Measurements from ENCODE around the gene XPR1.

XPR1 gene

GRCh38 chr1:180601512-180601911, 30.3 kb upstream of the XPR1 start:
- Histone ChIP-seq H3K36me3 (no peaks in the 10 kb centered on the region), H3K27ac (no peak overlapping the region), H3K27me3 (ENCODE audit: insufficient read depth, low read depth, severe bottlenecking) (no peaks in the 10 kb centered on the region), H3K9me3 (ENCODE audit: severe bottlenecking) (no peaks in the 10 kb centered on the region), H3K4me3 (ENCODE audit: low read depth, low read length) (no peak overlapping the region)
- TF ChIP-seq CTCF (IDR thresholded peaks at IDR 0.05; ENCODE audit: low read depth, low read length) = no peak
- DNase-seq = peak; percentile 40

- Histone ChIP-seq H3K27me3 (ENCODE audit: insufficient read depth, low read depth, severe bottlenecking) (no peaks in the 10 kb centered on the region), H3K27ac (no peak overlapping the region), H3K36me3 (no peaks in the 10 kb centered on the region), H3K9me3 (ENCODE audit: severe bottlenecking) (no peaks in the 10 kb centered on the region), H3K4me3 (ENCODE audit: low read depth, low read length) (no peak overlapping the region)
- DNase-seq = no peak
- TF ChIP-seq CTCF (IDR thresholded peaks at IDR 0.05; ENCODE audit: low read depth, low read length) = no peak
These were observed 28.5 kb upstream of the XPR1 start for GRCh38 chr1:180603223-180603849.

GRCh38 chr1:180603850-180604226, 28.0 kb upstream of the XPR1 start:
- no peak for TF ChIP-seq CTCF (IDR thresholded peaks at IDR 0.05; ENCODE audit: low read depth, low read length)

GRCh38 chr1:180606155-180606554, 25.7 kb upstream of the XPR1 start:
- Histone ChIP-seq H3K9me3 (ENCODE audit: severe bottlenecking) (no peaks in the 10 kb centered on the region), H3K36me3 (no peaks in the 10 kb centered on the region), H3K27ac (no peak overlapping the region), H3K4me3 (ENCODE audit: low read depth, low read length) (no peak overlapping the region), H3K27me3 (ENCODE audit: insufficient read depth, low read depth, severe bottlenecking) (no peaks in the 10 kb centered on the region)
- TF ChIP-seq CTCF (IDR thresholded peaks at IDR 0.05; ENCODE audit: low read depth, low read length) = no peak
- no peak for DNase-seq

More at GRCh38 chr1:180603850-180604226, 28.0 kb upstream of the XPR1 start:
- Histone ChIP-seq H3K27ac (no peak overlapping the region), H3K36me3 (no peaks in the 10 kb centered on the region), H3K9me3 (ENCODE audit: severe bottlenecking) (no peaks in the 10 kb centered on the region), H3K27me3 (ENCODE audit: insufficient read depth, low read depth, severe bottlenecking) (no peaks in the 10 kb centered on the region), H3K4me3 (ENCODE audit: low read depth, low read length) (no peak overlapping the region)
- no peak for DNase-seq

- no peaks in the 10 kb centered on the region for H3K27me3 ChIP-seq (ENCODE audit: insufficient read depth, low read depth, severe bottlenecking)
- peak; percentile 62 for DNase-seq
- 0 out of 2 replicates have a peak overlapping the region, but pooled peaks have one; percentile 25 for H3K27ac ChIP-seq
- no peaks in the 10 kb centered on the region for H3K36me3 ChIP-seq
- no peak for TF ChIP-seq CTCF (IDR thresholded peaks at IDR 0.05; ENCODE audit: low read depth, low read length)
- H3K9me3 ChIP-seq (ENCODE audit: severe bottlenecking) = no peaks in the 10 kb centered on the region
- H3K4me3 ChIP-seq (ENCODE audit: low read depth, low read length) = no peak overlapping the region
These were observed 21.9 kb upstream of the XPR1 start for GRCh38 chr1:180609643-180610555.
